Mesenchymal stem cell (in vitro differentiated cells and primary cell): ENCODE results near the gene AKT3.

Experiments
- DNase-seq: peaks from one replicate; pipeline ENCODE4 v3.0.0-alpha.2; 2013
- H2AFZ ChIP-seq: one replicate; pipeline ENCODE4 v1.6.1; 2013; ENCODE audit warnings: low read depth, mild to moderate bottlenecking, control low read depth, inconsistent platforms, low read length, moderate library complexity
- H2AK5ac ChIP-seq: 2 replicates; pipeline ENCODE4 v1.6.1; 2013; ENCODE audit warnings: low read length, moderate library complexity, mild to moderate bottlenecking, inconsistent platforms; ENCODE audit not compliant: severe bottlenecking
- H2BK120ac ChIP-seq: one replicate; pipeline ENCODE4 v1.6.1; 2013; ENCODE audit warnings: low read depth, mild to moderate bottlenecking, inconsistent platforms, low read length, moderate library complexity
- H2BK12ac ChIP-seq, 2 experiments: one replicate each; pipeline ENCODE4 v1.6.1; 2013; ENCODE audit warnings: inconsistent platforms in 2 of 2, low read length in 2 of 2, mild to moderate bottlenecking in 2 of 2, moderate library complexity in 2 of 2, control low read depth in 1 of 2
- H2BK15ac ChIP-seq: one replicate; pipeline ENCODE4 v1.6.1; 2013; ENCODE audit warnings: mild to moderate bottlenecking, low read depth, inconsistent platforms; ENCODE audit not compliant: poor library complexity, severe bottlenecking
- H2BK5ac ChIP-seq: 2 replicates; pipeline ENCODE4 v1.6.1; 2013; ENCODE audit warnings: low read depth, mild to moderate bottlenecking, low read length, control low read depth, inconsistent platforms; ENCODE audit not compliant: poor library complexity, severe bottlenecking
- H3K14ac ChIP-seq, 2 experiments: one replicate each; pipeline ENCODE4 v1.6.1; 2013; ENCODE audit warnings: inconsistent platforms in 2 of 2, low read length in 2 of 2, control low read depth in 1 of 2, mild to moderate bottlenecking in 1 of 2, moderate library complexity in 1 of 2
- H3K18ac ChIP-seq, 2 experiments: one replicate each; pipeline ENCODE4 v1.6.1; 2013; ENCODE audit warnings: inconsistent platforms in 2 of 2, low read length in 2 of 2, control low read depth in 1 of 2, low read depth in 1 of 2, mild to moderate bottlenecking in 1 of 2
- H3K23ac ChIP-seq, 2 experiments: one replicate each; pipeline ENCODE4 v1.6.1; 2013; ENCODE audit warnings: inconsistent platforms in 2 of 2, low read length in 2 of 2, mild to moderate bottlenecking in 2 of 2, moderate library complexity in 2 of 2, control low read depth in 1 of 2
- H3K27ac ChIP-seq: 2 replicates; pipeline ENCODE4 v1.5.1; 2013; ENCODE audit warnings: mild to moderate bottlenecking, moderate library complexity, low read length, control low read depth, inconsistent platforms; ENCODE audit not compliant: poor library complexity, severe bottlenecking
- H3K27me3 ChIP-seq, 2 experiments: 2 replicates each; pipeline versions ENCODE4 v1.6.1 to v1.7.0; 2013; ENCODE audit warnings: low read length in 2 of 2, mild to moderate bottlenecking in 2 of 2, moderate library complexity in 2 of 2, control low read depth in 1 of 2, inconsistent platforms in 1 of 2; ENCODE audit not compliant: control insufficient read depth in 1 of 2, insufficient read depth in 1 of 2
- H3K36me3 ChIP-seq, 2 experiments: 2 replicates each; pipeline versions ENCODE4 v1.6.1 to v1.7.0; 2013; ENCODE audit warnings: low read length in 2 of 2, control low read depth in 1 of 2, inconsistent platforms in 1 of 2, low read depth in 1 of 2, mild to moderate bottlenecking in 1 of 2; ENCODE audit not compliant: insufficient read depth in 2 of 2, control insufficient read depth in 1 of 2
- H3K4ac ChIP-seq, 2 experiments: one replicate each; pipeline ENCODE4 v1.6.1; 2013; ENCODE audit warnings: inconsistent platforms in 2 of 2, low read length in 2 of 2, mild to moderate bottlenecking in 2 of 2, moderate library complexity in 2 of 2, control low read depth in 1 of 2, low read depth in 1 of 2
- H3K4me1 ChIP-seq: 2 replicates; pipeline ENCODE4 v1.6.1; 2013; ENCODE audit warnings: low read depth, low read length, control low read depth; ENCODE audit not compliant: control insufficient read depth, insufficient read depth
- H3K4me2 ChIP-seq: 2 replicates; pipeline ENCODE4 v1.6.1; 2013; ENCODE audit warnings: low read length, mild to moderate bottlenecking, inconsistent platforms; ENCODE audit not compliant: poor library complexity, severe bottlenecking
- H3K4me3 ChIP-seq, 2 experiments: 2 replicates each; pipeline versions ENCODE4 v1.5.1 to v1.7.0; 2013; ENCODE audit warnings: low read length in 2 of 2, mild to moderate bottlenecking in 2 of 2, control low read depth in 1 of 2, low read depth in 1 of 2; ENCODE audit not compliant: insufficient read depth in 1 of 2
- H3K79me1 ChIP-seq: replicated peaks from 2 replicates; pipeline ENCODE4 v1.6.1; 2013; ENCODE audit warnings: mild to moderate bottlenecking, control low read depth, low read length, inconsistent platforms; ENCODE audit not compliant: poor library complexity, severe bottlenecking
- H3K9ac ChIP-seq: 2 replicates; pipeline ENCODE4 v1.7.0; 2013; ENCODE audit warnings: mild to moderate bottlenecking, low read length, moderate library complexity
- H3K9me3 ChIP-seq: 2 replicates; pipeline ENCODE4 v1.7.0; 2013; ENCODE audit warnings: mild to moderate bottlenecking, low read length; ENCODE audit not compliant: control insufficient read depth
- H4K8ac ChIP-seq: one replicate; pipeline ENCODE4 v1.6.1; 2013; ENCODE audit warnings: inconsistent platforms, mild to moderate bottlenecking, low read length, moderate library complexity
- H4K91ac ChIP-seq: one replicate; pipeline ENCODE4 v1.6.1; 2013; ENCODE audit warnings: mild to moderate bottlenecking, low read length, inconsistent platforms
- WGBS: methylation state at CpG from one replicate; pipeline ENCODE4 v1.1.7; 2013; ENCODE audit warnings: mixed read lengths; 5-methylcytosine and 5-hydroxymethylcytosine counted together

Gene AKT3

GRCh38 chr1:243489158-243489527 is 360.9 kb downstream of the AKT3 start:
- no peak overlapping the region for H2BK15ac ChIP-seq
- no peak for DNase-seq
- no peak overlapping the region for H2BK12ac ChIP-seq
- no peaks in the 10 kb centered on the region for H3K27me3 ChIP-seq
- H3K4me3 ChIP-seq, result no peak overlapping the region
- no peaks in the 10 kb centered on the region for H3K4me1 ChIP-seq
- H3K27ac ChIP-seq, result no peak overlapping the region
- H2BK120ac ChIP-seq, result no peak overlapping the region
- H2AK5ac ChIP-seq, result no peak overlapping the region
- H3K23ac ChIP-seq, result no peak overlapping the region
- no peak overlapping the region for H3K18ac ChIP-seq
- H3K9ac ChIP-seq, result no peak overlapping the region
- H4K91ac ChIP-seq, result no peak overlapping the region
- no peak overlapping the region for H4K8ac ChIP-seq
- H3K4me2 ChIP-seq, result no peak overlapping the region
- H3K79me1 ChIP-seq, result peaks cover 8% of the 10 kb centered on the region
- no peaks in the 10 kb centered on the region for H3K9me3 ChIP-seq
- WGBS, result 95% methylated on average over 24 of the region's 24 CpGs
- H3K4ac ChIP-seq, result no peak overlapping the region
- no peak overlapping the region for H3K14ac ChIP-seq
- H2BK5ac ChIP-seq, result no peak overlapping the region
- H3K36me3 ChIP-seq, result peaks cover 23 to 29% of the 10 kb centered on the region in 2 experiments
- H2AFZ ChIP-seq, result no peak overlapping the region

GRCh38 chr1:243488459-243489157 is 361.4 kb downstream of the AKT3 start:
- Histone ChIP-seq H3K14ac (no peak overlapping the region), H3K27me3 (no peaks in the 10 kb centered on the region), H4K8ac (no peak overlapping the region), H3K4ac (no peak overlapping the region), H2BK15ac (no peak overlapping the region), H2BK5ac (no peak overlapping the region), H3K79me1 (peaks cover 8% of the 10 kb centered on the region), H2BK120ac (no peak overlapping the region), H3K4me3 (no peak overlapping the region), H3K9me3 (no peaks in the 10 kb centered on the region), H3K27ac (no peak overlapping the region), H2BK12ac (no peak overlapping the region), H2AFZ (no peak overlapping the region), H3K36me3 (peaks cover 27 to 35% of the 10 kb centered on the region in 2 experiments), H3K4me1 (peaks cover 1% of the 10 kb centered on the region), H3K9ac (no peak overlapping the region), H3K23ac (no peak overlapping the region), H2AK5ac (no peak overlapping the region), H3K4me2 (no peak overlapping the region), H3K18ac (no peak overlapping the region), H4K91ac (no peak overlapping the region)
- 96% methylated on average over 20 of the region's 20 CpGs for WGBS
- DNase-seq, result no peak

GRCh38 chr1:243487649-243488227 is 362.3 kb downstream of the AKT3 start:
- no peaks in the 10 kb centered on the region for H3K9me3 ChIP-seq
- DNase-seq, result no peak
- no peak overlapping the region for H3K4ac ChIP-seq
- no peak overlapping the region for H3K18ac ChIP-seq
- H2BK120ac ChIP-seq, result no peak overlapping the region
- H4K91ac ChIP-seq, result no peak overlapping the region
- H3K23ac ChIP-seq, result peak overlapping the region in 1 of 2 experiments; percentile 27
- H3K27me3 ChIP-seq, result no peaks in the 10 kb centered on the region
- H2AK5ac ChIP-seq, result no peak overlapping the region
- H2BK12ac ChIP-seq, result no peak overlapping the region
- H2AFZ ChIP-seq, result no peak overlapping the region
- H3K14ac ChIP-seq, result no peak overlapping the region
- H3K4me2 ChIP-seq, result no peak overlapping the region
- H2BK5ac ChIP-seq, result no peak overlapping the region
- no peak overlapping the region for H3K4me3 ChIP-seq
- H3K36me3 ChIP-seq, result peaks cover 27 to 35% of the 10 kb centered on the region in 2 experiments
- peaks cover 9% of the 10 kb centered on the region for H3K4me1 ChIP-seq
- peaks cover 8% of the 10 kb centered on the region for H3K79me1 ChIP-seq
- no peak overlapping the region for H3K9ac ChIP-seq
- H3K27ac ChIP-seq, result no peak overlapping the region
- H2BK15ac ChIP-seq, result no peak overlapping the region
- WGBS, result 83% methylated on average over 40 of the region's 40 CpGs
- H4K8ac ChIP-seq, result no peak overlapping the region

GRCh38 chr1:243487036-243487648 is 362.9 kb downstream of the AKT3 start:
- H2AK5ac ChIP-seq, result no peak overlapping the region
- H3K23ac ChIP-seq, result peak overlapping the region in 1 of 2 experiments; percentile 27
- no peak overlapping the region for H4K8ac ChIP-seq
- no peaks in the 10 kb centered on the region for H3K9me3 ChIP-seq
- no peak overlapping the region for H3K9ac ChIP-seq
- no peak overlapping the region for H3K4ac ChIP-seq
- no peak overlapping the region for H2AFZ ChIP-seq
- H3K4me1 ChIP-seq, result peaks cover 15% of the 10 kb centered on the region
- no peak overlapping the region for H3K18ac ChIP-seq
- no peak overlapping the region for H2BK120ac ChIP-seq
- H3K4me3 ChIP-seq, result no peak overlapping the region
- H3K27me3 ChIP-seq, result no peaks in the 10 kb centered on the region
- 97% methylated on average over 11 of the region's 15 CpGs for WGBS
- no peak for DNase-seq
- no peak overlapping the region for H2BK15ac ChIP-seq
- H2BK12ac ChIP-seq, result no peak overlapping the region
- no peak overlapping the region for H4K91ac ChIP-seq
- no peak overlapping the region for H3K27ac ChIP-seq
- peaks cover 27 to 35% of the 10 kb centered on the region in 2 experiments for H3K36me3 ChIP-seq
- no peak overlapping the region for H3K4me2 ChIP-seq
- H3K79me1 ChIP-seq, result peaks cover 11% of the 10 kb centered on the region
- H3K14ac ChIP-seq, result no peak overlapping the region
- no peak overlapping the region for H2BK5ac ChIP-seq
